Neuronal stem cell (in vitro differentiated cells): ENCODE measurements around the gene ITGA3.
"Not testable (repeated sequence)": the region's sequence is repeated elsewhere in the genome, so short reads cannot be mapped to it uniquely, and the experiment has no call there.

Experiments
- DNase-seq: peaks from one replicate; pipeline ENCODE4 v3.0.0-alpha.2; 2013; ENCODE audit warnings: low spot score
- H2AFZ ChIP-seq: one replicate; pipeline ENCODE4 v1.6.1; 2013; ENCODE audit warnings: mild to moderate bottlenecking, low read length, inconsistent platforms
- H2AK5ac ChIP-seq: 2 replicates; pipeline ENCODE4 v1.6.1; 2013; ENCODE audit warnings: low read depth, mild to moderate bottlenecking, inconsistent platforms, low read length, moderate library complexity, mixed read lengths
- H2BK120ac ChIP-seq: 2 replicates; pipeline ENCODE4 v1.6.1; 2013; ENCODE audit warnings: low read depth, mild to moderate bottlenecking, inconsistent platforms, low read length, moderate library complexity, mixed read lengths
- H2BK12ac ChIP-seq: one replicate; pipeline ENCODE4 v1.6.1; 2013; ENCODE audit warnings: low read length, inconsistent platforms
- H2BK15ac ChIP-seq: 2 replicates; pipeline ENCODE4 v1.6.1; 2013; ENCODE audit warnings: mild to moderate bottlenecking, low read length, inconsistent platforms, mixed read lengths
- H2BK5ac ChIP-seq: one replicate; pipeline ENCODE4 v1.6.1; 2013; ENCODE audit warnings: inconsistent platforms, mild to moderate bottlenecking, low read length, moderate library complexity
- H3K14ac ChIP-seq: one replicate; pipeline ENCODE4 v1.6.1; 2013; ENCODE audit warnings: low read length, inconsistent platforms
- H3K18ac ChIP-seq: 2 replicates; pipeline ENCODE4 v1.6.1; 2013; ENCODE audit warnings: low read length, inconsistent platforms
- H3K23ac ChIP-seq: 2 replicates; pipeline ENCODE4 v1.6.1; 2013; ENCODE audit warnings: low read depth, mild to moderate bottlenecking, mixed read lengths, low read length, inconsistent platforms; ENCODE audit not compliant: poor library complexity
- H3K27ac ChIP-seq: replicated peaks from 3 replicates; pipeline ENCODE4 v1.5.1; 2013; ENCODE audit warnings: low read length, inconsistent platforms
- H3K27me3 ChIP-seq, 3 experiments: 2 replicates each; pipeline ENCODE4 v1.6.1; 2013; ENCODE audit warnings: low read length in 3 of 3, mild to moderate bottlenecking in 2 of 3, inconsistent platforms in 1 of 3, low read depth in 1 of 3, mixed read lengths in 1 of 3, moderate library complexity in 1 of 3; ENCODE audit not compliant: control insufficient read depth in 3 of 3, insufficient read depth in 3 of 3
- H3K36me3 ChIP-seq, 2 donors: replicated peaks in 1 of 2; 2 replicates each; pipeline ENCODE4 v1.6.1; 2013; ENCODE audit warnings: low read length in 2 of 2; ENCODE audit not compliant: control insufficient read depth in 2 of 2, insufficient read depth in 2 of 2
- H3K4ac ChIP-seq: 2 replicates; pipeline ENCODE4 v1.6.1; 2013; ENCODE audit warnings: inconsistent platforms, mild to moderate bottlenecking, low read length, moderate library complexity
- H3K4me1 ChIP-seq, 2 donors: 1 replicate in 1 of 2; 2 replicates in 1 of 2; pipeline ENCODE4 v1.6.1; 2013; ENCODE audit warnings: low read length in 2 of 2, low read depth in 1 of 2; ENCODE audit not compliant: control insufficient read depth in 2 of 2, insufficient read depth in 1 of 2
- H3K4me2 ChIP-seq: one replicate; pipeline ENCODE4 v1.6.1; 2013; ENCODE audit warnings: mild to moderate bottlenecking, low read length, inconsistent platforms; ENCODE audit not compliant: insufficient read depth, poor library complexity, severe bottlenecking
- H3K4me3 ChIP-seq, 2 donors: 2 replicates each; pipeline ENCODE4 v1.5.1; 2013; ENCODE audit warnings: low read length in 2 of 2, mild to moderate bottlenecking in 2 of 2, inconsistent platforms in 1 of 2, moderate library complexity in 1 of 2
- H3K79me1 ChIP-seq: one replicate; pipeline ENCODE4 v1.6.1; 2013; ENCODE audit warnings: low read depth, mild to moderate bottlenecking, inconsistent platforms, low read length, moderate library complexity
- H3K9ac ChIP-seq: one replicate; pipeline ENCODE4 v1.6.1; 2013; ENCODE audit warnings: mild to moderate bottlenecking, low read depth, low read length, inconsistent platforms; ENCODE audit not compliant: poor library complexity
- H3K9me3 ChIP-seq, 2 donors: replicated peaks in 1 of 2; 2 replicates each; pipeline versions ENCODE3 to v1.6.1; 2013; ENCODE audit warnings: low read length in 2 of 2, mild to moderate bottlenecking in 2 of 2, inconsistent platforms in 1 of 2, low read depth in 1 of 2, mixed read lengths in 1 of 2, moderate library complexity in 1 of 2; ENCODE audit not compliant: control insufficient read depth in 2 of 2, insufficient read depth in 1 of 2
- H4K8ac ChIP-seq: one replicate; pipeline ENCODE4 v1.6.1; 2013; ENCODE audit warnings: low read depth, mild to moderate bottlenecking, inconsistent platforms, low read length, moderate library complexity
- H4K91ac ChIP-seq: one replicate; pipeline ENCODE4 v1.6.1; 2013; ENCODE audit warnings: low read length, low read depth, mild to moderate bottlenecking, inconsistent platforms; ENCODE audit not compliant: poor library complexity
- WGBS, 2 donors: extraction: QIAGEN DNeasy Blood & Tissue Kit; methylation state at CpG; one replicate each; pipeline ENCODE4 v1.1.7; 2013; ENCODE audit warnings: missing lambda C conversion rate in 2 of 2, mixed read lengths in 1 of 2; ENCODE audit not compliant: insufficient read length in 2 of 2, insufficient replicate concordance in 1 of 2; ENCODE audit errors: extremely low coverage in 2 of 2; 5-methylcytosine and 5-hydroxymethylcytosine counted together

ITGA3 gene

DNA sequence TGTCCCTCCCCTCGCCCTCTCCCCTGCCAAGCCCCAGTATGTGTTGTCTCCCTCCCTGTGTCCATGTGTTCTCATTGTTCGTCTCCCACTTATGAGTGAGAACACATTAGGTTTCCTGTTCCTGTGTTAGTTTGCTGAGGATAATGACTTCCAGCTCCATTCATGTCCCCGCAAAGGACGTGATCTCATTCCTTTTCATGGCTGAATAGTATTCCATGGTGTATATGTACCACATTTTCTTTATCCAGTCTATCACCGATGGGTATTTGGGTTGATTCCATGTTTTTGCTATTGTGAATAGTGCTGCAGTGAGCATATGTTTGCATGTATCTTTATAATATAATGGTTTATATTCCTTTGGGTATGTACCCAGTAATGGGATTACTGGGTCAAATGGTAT is 15.4 kb upstream of the ITGA3 start:
- not testable (repeated sequence) for H3K4me1 ChIP-seq, H3K36me3 ChIP-seq, H2AFZ ChIP-seq, H3K18ac ChIP-seq, H2BK120ac ChIP-seq, H3K14ac ChIP-seq, H2AK5ac ChIP-seq, H3K27ac ChIP-seq, H2BK12ac ChIP-seq, H2BK15ac ChIP-seq, H4K91ac ChIP-seq, H3K9me3 ChIP-seq, H3K4ac ChIP-seq, H3K4me2 ChIP-seq, H3K23ac ChIP-seq, DNase-seq, H4K8ac ChIP-seq, H3K79me1 ChIP-seq, H3K9ac ChIP-seq, H2BK5ac ChIP-seq, H3K4me3 ChIP-seq
- no CpG with 5 or more reads among the region's 5 CpGs for WGBS, 2 donors
- peaks cover 0 to 30% (median 0%) of the 10 kb centered on the region in 3 experiments for H3K27me3 ChIP-seq

DNA sequence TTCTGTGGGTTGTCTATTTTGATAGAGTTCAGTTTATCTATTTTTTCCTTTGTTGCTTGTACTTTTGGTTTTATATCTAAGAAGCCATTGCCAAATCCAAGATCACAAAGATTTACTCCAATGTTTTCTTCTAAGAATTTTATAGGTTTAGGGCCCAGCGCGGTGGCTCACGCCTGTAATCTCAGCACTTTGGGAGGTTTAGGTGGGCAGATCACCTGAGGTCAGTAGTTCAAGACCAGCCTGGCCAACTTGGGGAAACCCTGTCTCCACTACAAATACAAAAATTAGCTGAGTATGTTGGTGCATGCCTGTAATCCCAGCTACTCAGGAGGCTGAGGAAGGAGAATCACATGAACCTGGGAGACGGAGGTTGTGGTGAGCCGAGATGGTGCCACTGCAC is 13.7 kb upstream of the ITGA3 start:
- no peak overlapping the region for H4K8ac ChIP-seq
- H3K4me3 ChIP-seq: no peak overlapping the region
- no peak overlapping the region for H2BK120ac ChIP-seq
- H2AK5ac ChIP-seq: no peak overlapping the region
- H3K79me1 ChIP-seq: no peaks in the 10 kb centered on the region
- H3K4me1 ChIP-seq: peaks cover 3 to 5% of the 10 kb centered on the region in 2 donors
- H3K4ac ChIP-seq: no peak overlapping the region
- peaks cover 0 to 13% (median 0%) of the 10 kb centered on the region in 3 experiments for H3K27me3 ChIP-seq
- no peak overlapping the region for H3K23ac ChIP-seq
- WGBS, 2 donors: no CpG with 5 or more reads among the region's 5 CpGs
- no peak overlapping the region for H3K4me2 ChIP-seq
- no peak overlapping the region for H2AFZ ChIP-seq
- no peaks in the 10 kb centered on the region for H3K36me3 ChIP-seq
- no peak overlapping the region for H2BK5ac ChIP-seq
- no peak overlapping the region for H2BK12ac ChIP-seq
- H3K27ac ChIP-seq: no peak overlapping the region
- H4K91ac ChIP-seq: no peak overlapping the region
- H2BK15ac ChIP-seq: no peak overlapping the region
- H3K9ac ChIP-seq: no peak overlapping the region
- no peak overlapping the region for H3K18ac ChIP-seq
- no peak overlapping the region for H3K14ac ChIP-seq
- H3K9me3 ChIP-seq: no peaks in the 10 kb centered on the region
- DNase-seq: no peak

DNA sequence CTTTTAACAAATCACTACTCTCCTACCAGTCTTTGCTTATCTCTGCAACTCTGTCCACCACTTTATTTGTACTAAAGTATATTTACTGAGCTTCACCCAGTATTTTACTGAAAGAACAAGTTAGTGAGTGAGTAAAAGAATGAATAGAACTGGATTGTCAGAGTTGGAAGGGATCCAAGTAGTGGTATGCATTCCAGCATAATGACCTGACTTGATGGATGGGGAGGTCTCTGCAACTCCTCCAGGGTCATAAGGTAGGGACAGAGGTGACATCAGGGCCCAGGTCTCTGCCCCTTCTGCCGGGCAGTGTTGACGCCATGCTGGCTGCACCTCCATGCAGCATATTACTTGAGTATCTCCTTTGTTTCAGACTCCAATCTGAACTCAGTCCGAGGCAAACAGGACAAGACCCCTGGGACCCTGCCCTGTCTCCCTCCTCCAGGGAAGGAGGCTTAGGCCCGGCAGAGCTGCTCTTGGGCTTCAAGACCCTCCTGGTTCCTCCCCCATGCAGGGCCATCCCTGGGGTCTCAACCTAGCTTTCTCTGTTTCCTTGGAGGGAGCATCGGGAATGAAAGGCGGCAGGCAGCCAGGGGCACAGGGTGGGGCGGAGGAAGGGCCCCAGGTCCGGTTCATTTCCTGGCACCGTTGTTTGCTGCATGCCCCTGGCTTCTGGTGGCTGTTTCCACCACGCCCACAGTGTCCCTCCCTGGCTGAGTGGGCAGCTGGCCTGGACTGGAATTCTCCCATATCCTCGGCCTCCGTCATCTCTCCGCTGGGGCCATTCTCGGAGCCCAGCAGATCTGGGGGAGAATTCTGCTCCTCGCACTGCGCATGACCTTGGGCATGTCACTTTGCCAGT is 12.4 kb upstream of the ITGA3 start:
- Histone ChIP-seq H3K18ac (no peak overlapping the region), H3K9ac (no peak overlapping the region), H3K4ac (no peak overlapping the region), H2AK5ac (peak overlapping the region; percentile 31), H3K27me3 (peaks cover 0 to 3% (median 0%) of the 10 kb centered on the region in 3 experiments), H3K4me2 (no peak overlapping the region), H2BK5ac (no peak overlapping the region), H3K23ac (no peak overlapping the region), H3K36me3 (no peaks in the 10 kb centered on the region), H2BK15ac (peak overlapping the region; percentile 29), H3K14ac (no peak overlapping the region), H4K8ac (no peak overlapping the region), H3K4me3 (no peak overlapping the region), H3K79me1 (no peaks in the 10 kb centered on the region), H4K91ac (no peak overlapping the region), H3K27ac (no peak overlapping the region), H2BK12ac (no peak overlapping the region), H2BK120ac (no peak overlapping the region), H3K4me1 (peaks cover 7 to 11% of the 10 kb centered on the region in 2 donors), H2AFZ (peak overlapping the region; percentile 28), H3K9me3 (no peaks in the 10 kb centered on the region)
- DNase-seq: no peak
- no CpG with 5 or more reads among the region's 16 CpGs for WGBS, 2 donors

DNA sequence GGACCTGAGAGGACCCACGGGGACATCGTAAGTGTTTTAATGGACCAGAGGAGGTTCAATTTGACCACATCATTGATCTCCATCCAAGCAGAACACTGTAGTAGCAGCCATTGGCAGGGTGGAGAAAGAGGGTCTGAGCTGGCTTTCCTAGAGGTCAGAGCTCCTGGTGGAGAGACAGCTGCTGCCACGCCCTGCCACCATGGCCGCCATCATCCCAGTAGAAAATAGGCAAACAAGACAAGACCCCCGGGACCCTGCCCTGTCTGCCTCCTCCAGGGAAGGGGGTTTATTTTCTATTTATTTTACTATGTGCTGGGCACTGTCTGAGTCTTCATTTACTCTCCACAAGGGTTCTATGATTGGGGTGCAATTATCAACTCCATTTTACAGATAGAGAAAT is 11.4 kb upstream of the ITGA3 start:
- Histone ChIP-seq H2AFZ (no peak overlapping the region), H2AK5ac (no peak overlapping the region), H2BK120ac (no peak overlapping the region), H2BK5ac (no peak overlapping the region), H3K27me3 (no peaks in the 10 kb centered on the region), H3K4me1 (peaks cover 7 to 11% of the 10 kb centered on the region in 2 donors), H3K18ac (no peak overlapping the region), H3K27ac (no peak overlapping the region), H3K9ac (no peak overlapping the region), H4K8ac (no peak overlapping the region), H3K4ac (no peak overlapping the region), H3K36me3 (no peaks in the 10 kb centered on the region), H2BK12ac (no peak overlapping the region), H3K4me3 (no peak overlapping the region), H2BK15ac (no peak overlapping the region), H3K4me2 (no peak overlapping the region), H3K9me3 (no peaks in the 10 kb centered on the region), H3K79me1 (no peaks in the 10 kb centered on the region), H4K91ac (no peak overlapping the region), H3K23ac (no peak overlapping the region), H3K14ac (no peak overlapping the region)
- no peak for DNase-seq
- no CpG with 5 or more reads among the region's 5 CpGs for WGBS, 2 donors
